HEK293 (cell line): ENCODE measurements around the gene MMP23B.
A peak's percentile ranks its signal among the peaks of the same experiment; 100 is the strongest.

Experiments used
- CTCF ChIA-PET: fragments of 350-600 bp; formaldehyde crosslinking; extraction: SDS; loops from one replicate; lab custom pipeline; 2021; ENCODE audit warnings: antibody characterized with exemption; lab: Yijun Ruan, JAX
- POLR2A ChIA-PET: fragments of 300-600 bp; formaldehyde crosslinking; extraction: SDS; loops from one replicate; lab custom pipeline; 2020; ENCODE audit warnings: antibody characterized with exemption, inconsistent platforms; lab: Yijun Ruan, JAX
- H3K27ac ChIP-seq: fragments of 200-500 bp; sonication (Bioruptor generic); 2 replicates; pipeline ENCODE4 v1.5.1; 2014; ENCODE audit warnings: low read depth, low read length, control low read depth, inconsistent platforms; ENCODE audit errors: extremely low read depth
- H3K36me3 ChIP-seq, 2 experiments: fragments of 200-500 bp in 1 of 2; sonication (Bioruptor generic) in 1 of 2; 1 replicate in 1 of 2; 2 replicates in 1 of 2; pipeline ENCODE4 v1.5.1; 2014 to 2017; ENCODE audit warnings: inconsistent platforms in 2 of 2, low read length in 2 of 2; ENCODE audit not compliant: control insufficient read depth in 2 of 2, insufficient read depth in 1 of 2
- H3K4me1 ChIP-seq: fragments of 200-500 bp; sonication (Bioruptor generic); 2 replicates; pipeline ENCODE4 v1.5.1; 2014; ENCODE audit warnings: mild to moderate bottlenecking, low read length, inconsistent platforms; ENCODE audit not compliant: control insufficient read depth, insufficient read depth
- H3K4me3 ChIP-seq: 2 replicates; pipeline ENCODE4 v1.5.1; 2011; ENCODE audit warnings: low read depth, mild to moderate bottlenecking, control low read depth, low read length, moderate library complexity
- H3K9me3 ChIP-seq: fragments of 200-500 bp; sonication (Bioruptor generic); 2 replicates; pipeline ENCODE4 v1.5.1; 2014; ENCODE audit warnings: low read depth, low read length, inconsistent platforms; ENCODE audit not compliant: control insufficient read depth, insufficient read depth
- BCL11A ChIP-seq: fragments of 450-650 bp; formaldehyde crosslinking; IDR thresholded peaks from 2 replicates; pipeline ENCODE4 v1.5.1; 2016; ENCODE audit warnings: low read depth, missing biosample characterization, missing genetic modification characterization
- FEZF1 ChIP-seq: fragments of 450-650 bp; formaldehyde crosslinking; IDR thresholded peaks from 2 replicates; pipeline ENCODE4 v1.5.1; 2016; ENCODE audit warnings: missing biosample characterization, missing genetic modification characterization
- GLI2 ChIP-seq: fragments of 450-650 bp; formaldehyde crosslinking; IDR thresholded peaks from 2 replicates; pipeline ENCODE4; 2017; ENCODE audit warnings: missing biosample characterization, missing genetic modification characterization, low read depth, borderline replicate concordance
- GLIS2 ChIP-seq: fragments of 450-650 bp; formaldehyde crosslinking; IDR thresholded peaks from 2 replicates; pipeline ENCODE4 v1.5.1; 2016; ENCODE audit warnings: missing biosample characterization, missing genetic modification characterization
- KLF1 ChIP-seq: fragments of 450-650 bp; formaldehyde crosslinking; IDR thresholded peaks from 2 replicates; pipeline ENCODE4 v1.5.1; 2016; ENCODE audit warnings: missing biosample characterization, missing genetic modification characterization
- REPIN1 ChIP-seq: fragments of 450-650 bp; formaldehyde crosslinking; IDR thresholded peaks from 2 replicates; pipeline ENCODE4 v1.5.1; 2017; ENCODE audit warnings: missing biosample characterization, missing genetic modification characterization, low read depth
- TCF7L2 ChIP-seq: IDR thresholded peaks from 2 replicates; pipeline ENCODE4 v1.6.1; 2011; ENCODE audit warnings: low read depth, mild to moderate bottlenecking, inconsistent platforms, low read length, moderate library complexity, borderline replicate concordance
- WT1 ChIP-seq: fragments of 450-650 bp; formaldehyde crosslinking; IDR thresholded peaks from 2 replicates; pipeline ENCODE4 v1.5.1; 2016; ENCODE audit warnings: missing biosample characterization, missing genetic modification characterization
- YY1 ChIP-seq: fragments of 450-650 bp; formaldehyde crosslinking; IDR thresholded peaks from 2 replicates; pipeline ENCODE4 v1.5.1; 2018; ENCODE audit warnings: missing biosample characterization, missing genetic modification characterization
- ZFHX2 ChIP-seq: fragments of 450-650 bp; formaldehyde crosslinking; conservative IDR thresholded peaks from 2 replicates; pipeline ENCODE4 v1.5.1; 2016; ENCODE audit warnings: missing biosample characterization, missing genetic modification characterization
- ZFP69B ChIP-seq: fragments of 450-650 bp; formaldehyde crosslinking; IDR thresholded peaks from 2 replicates; pipeline ENCODE4 v1.5.1; 2016; ENCODE audit warnings: missing biosample characterization, missing genetic modification characterization
- ZNF184 ChIP-seq: fragments of 450-650 bp; IDR thresholded peaks from 2 replicates; pipeline ENCODE4 v1.5.1; 2018; ENCODE audit warnings: missing biosample characterization, mild to moderate bottlenecking, missing genetic modification characterization
- ZNF214 ChIP-seq: fragments of 450-650 bp; formaldehyde crosslinking; IDR thresholded peaks from 2 replicates; pipeline ENCODE4 v1.5.1; 2017; ENCODE audit warnings: missing biosample characterization, mild to moderate bottlenecking, missing genetic modification characterization, borderline replicate concordance
- ZNF274 ChIP-seq, 2 experiments: fragments of 200-500 bp in 1 of 2; fragments of 450-650 bp in 1 of 2; sonication (Bioruptor generic) in 1 of 2; formaldehyde crosslinking in 1 of 2; IDR thresholded peaks; 2 replicates each; pipeline versions ENCODE4 v1.5.1 to v1.6.1; 2014 to 2016; ENCODE audit warnings: borderline replicate concordance in 1 of 2, inconsistent platforms in 1 of 2, low read length in 1 of 2, missing biosample characterization in 1 of 2, missing genetic modification characterization in 1 of 2
- ZNF341 ChIP-seq: fragments of 450-650 bp; formaldehyde crosslinking; IDR thresholded peaks from 2 replicates; pipeline ENCODE4; 2016; ENCODE audit warnings: low read depth, missing biosample characterization, missing genetic modification characterization
- ZNF514 ChIP-seq: fragments of 450-650 bp; formaldehyde crosslinking; IDR thresholded peaks from 2 replicates; pipeline ENCODE4 v1.5.1; 2016; ENCODE audit warnings: missing biosample characterization, missing genetic modification characterization
- ZNF658 ChIP-seq: fragments of 450-650 bp; formaldehyde crosslinking; IDR thresholded peaks from 2 replicates; pipeline ENCODE4; 2016; ENCODE audit warnings: missing biosample characterization, missing genetic modification characterization
- ZNF785 ChIP-seq: fragments of 450-650 bp; formaldehyde crosslinking; IDR thresholded peaks from 2 replicates; pipeline ENCODE4 v1.5.1; 2016; ENCODE audit warnings: missing biosample characterization, missing genetic modification characterization
- TF ChIP-seq, protein P1 (sequence below): fragments of 450-650 bp; formaldehyde crosslinking; IDR thresholded peaks from 2 replicates; pipeline ENCODE4 v1.5.1; 2016; ENCODE audit warnings: missing biosample characterization, missing genetic modification characterization
- TF ChIP-seq, protein P2 (sequence below): fragments of 450-650 bp; formaldehyde crosslinking; IDR thresholded peaks from 2 replicates; pipeline ENCODE4 v1.5.1; 2016; ENCODE audit warnings: missing biosample characterization, missing genetic modification characterization
- TF ChIP-seq, protein P3 (sequence below): fragments of 450-650 bp; formaldehyde crosslinking; conservative IDR thresholded peaks from 2 replicates; pipeline ENCODE4 v1.5.1; 2016; ENCODE audit warnings: low read depth, missing biosample characterization, missing genetic modification characterization
- TF ChIP-seq, protein P4 (sequence below): fragments of 450-650 bp; formaldehyde crosslinking; IDR thresholded peaks from 2 replicates; pipeline ENCODE4 v1.5.1; 2016; ENCODE audit warnings: missing biosample characterization, missing genetic modification characterization, low read depth

The MMP23B gene

DNA sequence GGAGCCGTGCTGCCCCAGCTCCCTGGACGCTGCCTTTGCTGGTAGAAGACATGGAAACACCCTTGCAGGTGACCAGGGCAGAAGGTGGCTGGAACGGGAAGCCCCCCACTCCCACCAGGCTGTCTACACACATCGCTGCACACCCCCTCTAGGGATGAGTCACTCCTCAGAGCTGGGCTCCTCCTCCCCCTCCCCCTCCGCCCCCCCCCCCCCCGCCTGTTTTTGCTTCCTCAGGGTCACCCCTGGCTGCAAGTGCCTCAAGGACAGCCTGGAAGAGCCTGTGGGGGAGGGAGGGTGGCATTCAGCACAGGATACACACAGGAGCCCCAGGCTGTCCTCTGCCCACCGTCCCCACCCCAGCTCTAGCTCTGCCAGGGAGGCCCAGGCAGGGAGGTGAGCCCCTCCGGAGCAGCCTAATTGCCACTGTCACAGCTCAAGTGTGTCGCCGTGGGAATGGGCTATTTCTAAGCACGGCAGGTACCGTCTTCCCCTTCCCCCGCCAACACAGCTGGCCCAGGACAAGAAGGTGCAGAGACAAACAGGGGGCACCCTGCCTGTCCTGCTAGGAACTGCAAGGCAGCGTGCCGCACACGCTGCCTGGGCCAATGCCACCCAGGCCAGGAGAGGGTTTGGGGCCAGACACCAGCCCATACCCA, 34.6 kb upstream of the MMP23B start (continued):
- TF ChIP-seq, protein P1, sequence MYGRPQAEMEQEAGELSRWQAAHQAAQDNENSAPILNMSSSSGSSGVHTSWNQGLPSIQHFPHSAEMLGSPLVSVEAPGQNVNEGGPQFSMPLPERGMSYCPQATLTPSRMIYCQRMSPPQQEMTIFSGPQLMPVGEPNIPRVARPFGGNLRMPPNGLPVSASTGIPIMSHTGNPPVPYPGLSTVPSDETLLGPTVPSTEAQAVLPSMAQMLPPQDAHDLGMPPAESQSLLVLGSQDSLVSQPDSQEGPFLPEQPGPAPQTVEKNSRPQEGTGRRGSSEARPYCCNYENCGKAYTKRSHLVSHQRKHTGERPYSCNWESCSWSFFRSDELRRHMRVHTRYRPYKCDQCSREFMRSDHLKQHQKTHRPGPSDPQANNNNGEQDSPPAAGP (tag by site-specific recombination), result peak; percentile 42; the same call in 1 of the 2 replicates
- TF ChIP-seq, protein P2, sequence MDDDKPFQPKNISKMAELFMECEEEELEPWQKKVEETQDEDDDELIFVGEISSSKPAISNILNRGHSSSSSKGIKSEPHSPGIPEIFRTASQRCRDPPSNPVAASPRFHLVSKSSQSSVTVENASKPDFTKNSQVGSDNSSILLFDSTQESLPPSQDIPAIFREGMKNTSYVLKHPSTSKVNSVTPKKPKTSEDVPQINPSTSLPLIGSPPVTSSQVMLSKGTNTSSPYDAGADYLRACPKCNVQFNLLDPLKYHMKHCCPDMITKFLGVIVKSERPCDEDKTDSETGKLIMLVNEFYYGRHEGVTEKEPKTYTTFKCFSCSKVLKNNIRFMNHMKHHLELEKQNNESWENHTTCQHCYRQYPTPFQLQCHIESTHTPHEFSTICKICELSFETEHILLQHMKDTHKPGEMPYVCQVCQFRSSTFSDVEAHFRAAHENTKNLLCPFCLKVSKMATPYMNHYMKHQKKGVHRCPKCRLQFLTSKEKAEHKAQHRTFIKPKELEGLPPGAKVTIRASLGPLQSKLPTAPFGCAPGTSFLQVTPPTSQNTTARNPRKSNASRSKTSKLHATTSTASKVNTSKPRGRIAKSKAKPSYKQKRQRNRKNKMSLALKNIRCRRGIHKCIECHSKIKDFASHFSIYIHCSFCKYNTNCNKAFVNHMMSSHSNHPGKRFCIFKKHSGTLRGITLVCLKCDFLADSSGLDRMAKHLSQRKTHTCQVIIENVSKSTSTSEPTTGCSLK (tag by site-specific recombination), result no peak
- TF ChIP-seq, protein P3, sequence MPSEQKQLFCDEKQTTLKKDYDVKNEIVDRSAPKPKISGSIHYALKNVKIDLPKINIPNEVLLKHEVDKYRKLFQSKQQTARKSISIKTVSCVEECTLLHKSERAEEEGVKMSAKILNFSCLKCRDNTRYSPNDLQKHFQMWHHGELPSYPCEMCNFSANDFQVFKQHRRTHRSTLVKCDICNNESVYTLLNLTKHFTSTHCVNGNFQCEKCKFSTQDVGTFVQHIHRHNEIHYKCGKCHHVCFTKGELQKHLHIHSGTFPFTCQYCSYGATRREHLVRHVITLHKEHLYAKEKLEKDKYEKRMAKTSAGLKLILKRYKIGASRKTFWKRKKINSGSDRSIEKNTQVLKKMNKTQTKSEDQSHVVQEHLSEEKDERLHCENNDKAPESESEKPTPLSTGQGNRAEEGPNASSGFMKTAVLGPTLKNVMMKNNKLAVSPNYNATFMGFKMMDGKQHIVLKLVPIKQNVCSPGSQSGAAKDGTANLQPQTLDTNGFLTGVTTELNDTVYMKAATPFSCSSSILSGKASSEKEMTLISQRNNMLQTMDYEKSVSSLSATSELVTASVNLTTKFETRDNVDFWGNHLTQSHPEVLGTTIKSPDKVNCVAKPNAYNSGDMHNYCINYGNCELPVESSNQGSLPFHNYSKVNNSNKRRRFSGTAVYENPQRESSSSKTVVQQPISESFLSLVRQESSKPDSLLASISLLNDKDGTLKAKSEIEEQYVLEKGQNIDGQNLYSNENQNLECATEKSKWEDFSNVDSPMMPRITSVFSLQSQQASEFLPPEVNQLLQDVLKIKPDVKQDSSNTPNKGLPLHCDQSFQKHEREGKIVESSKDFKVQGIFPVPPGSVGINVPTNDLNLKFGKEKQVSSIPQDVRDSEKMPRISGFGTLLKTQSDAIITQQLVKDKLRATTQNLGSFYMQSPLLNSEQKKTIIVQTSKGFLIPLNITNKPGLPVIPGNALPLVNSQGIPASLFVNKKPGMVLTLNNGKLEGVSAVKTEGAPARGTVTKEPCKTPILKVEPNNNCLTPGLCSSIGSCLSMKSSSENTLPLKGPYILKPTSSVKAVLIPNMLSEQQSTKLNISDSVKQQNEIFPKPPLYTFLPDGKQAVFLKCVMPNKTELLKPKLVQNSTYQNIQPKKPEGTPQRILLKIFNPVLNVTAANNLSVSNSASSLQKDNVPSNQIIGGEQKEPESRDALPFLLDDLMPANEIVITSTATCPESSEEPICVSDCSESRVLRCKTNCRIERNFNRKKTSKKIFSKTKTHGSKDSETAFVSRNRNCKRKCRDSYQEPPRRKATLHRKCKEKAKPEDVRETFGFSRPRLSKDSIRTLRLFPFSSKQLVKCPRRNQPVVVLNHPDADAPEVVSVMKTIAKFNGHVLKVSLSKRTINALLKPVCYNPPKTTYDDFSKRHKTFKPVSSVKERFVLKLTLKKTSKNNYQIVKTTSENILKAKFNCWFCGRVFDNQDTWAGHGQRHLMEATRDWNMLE, result no peak

DNA sequence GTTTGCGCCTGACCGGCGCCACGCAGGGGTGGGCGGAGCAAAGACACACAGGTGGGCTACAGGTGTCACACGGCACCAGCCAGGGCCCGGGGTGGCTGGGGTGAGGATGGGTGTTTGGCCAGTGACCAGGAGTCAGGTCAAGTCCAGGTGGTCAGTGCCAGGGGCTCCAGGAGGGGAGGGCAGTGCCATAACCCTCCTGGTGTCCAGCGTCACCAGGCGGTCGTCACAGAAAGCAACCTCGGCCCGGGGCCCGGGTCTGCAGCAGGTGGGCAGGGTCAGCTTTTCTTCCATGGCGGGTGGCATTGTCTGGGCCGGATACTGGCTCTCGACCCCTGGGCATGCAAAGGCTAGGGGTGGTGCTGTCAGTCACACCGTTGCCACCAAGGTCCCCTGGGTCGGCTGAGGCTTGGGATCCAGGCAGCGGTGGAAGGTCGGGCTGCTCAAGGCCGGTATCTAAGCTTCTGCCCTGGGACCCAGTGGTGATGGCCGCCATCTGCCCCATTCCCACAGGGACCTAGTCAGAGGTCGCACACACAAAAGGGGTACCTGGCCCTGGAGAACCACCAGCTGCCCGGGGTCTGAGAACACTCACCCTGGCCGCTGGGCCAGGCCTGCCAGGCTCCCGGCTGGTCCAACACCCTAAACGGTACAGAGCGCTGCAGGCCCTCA, 33.8 kb upstream of the MMP23B start:
- ChIA-PET POLR2A (no interaction called here), CTCF (interaction anchor here (0.6 to 1.6 kb wide), 4 partner anchors 12 to 181 kb away, joined by 3 to 6 read pairs (median 4); no protein-coding TSS in a partner anchor)
- Histone ChIP-seq H3K4me1 (peaks cover 6% of the 10 kb centered on the region; the same call in 1 of the 2 replicates), H3K4me3 (no peak overlapping the region), H3K9me3 (no peaks in the 10 kb centered on the region), H3K27ac (no peak overlapping the region), H3K36me3 (no peaks in the 10 kb centered on the region)
- TF ChIP-seq GLIS2 (tag by site-specific recombination) (no peak), FEZF1 (tag by site-specific recombination) (no peak), ZNF514 (no peak), KLF1 (no peak), ZNF214 (tag by site-specific recombination) (no peak), REPIN1 (tag by site-specific recombination) (no peak), ZNF184 (no peak), ZNF658 (no peak), ZNF341 (tag by site-specific recombination) (no peak), BCL11A (tag by site-specific recombination) (peak; percentile 53; the same call in 1 of the 2 replicates), ZNF274 (IDR thresholded peaks at IDR 0.05; ENCODE audit: low read length) (no peak), ZNF274 (tag by site-specific recombination; IDR thresholded peaks at IDR 0.05; ENCODE audit: borderline replicate concordance) (no peak), ZNF785 (tag by site-specific recombination) (no peak), ZFP69B (tag by site-specific recombination) (no peak), GLI2 (no peak), YY1 (no peak), WT1 (tag by site-specific recombination) (no peak), TCF7L2 (no peak), ZFHX2 (tag by site-specific recombination) (no peak)
- TF ChIP-seq, protein P4, sequence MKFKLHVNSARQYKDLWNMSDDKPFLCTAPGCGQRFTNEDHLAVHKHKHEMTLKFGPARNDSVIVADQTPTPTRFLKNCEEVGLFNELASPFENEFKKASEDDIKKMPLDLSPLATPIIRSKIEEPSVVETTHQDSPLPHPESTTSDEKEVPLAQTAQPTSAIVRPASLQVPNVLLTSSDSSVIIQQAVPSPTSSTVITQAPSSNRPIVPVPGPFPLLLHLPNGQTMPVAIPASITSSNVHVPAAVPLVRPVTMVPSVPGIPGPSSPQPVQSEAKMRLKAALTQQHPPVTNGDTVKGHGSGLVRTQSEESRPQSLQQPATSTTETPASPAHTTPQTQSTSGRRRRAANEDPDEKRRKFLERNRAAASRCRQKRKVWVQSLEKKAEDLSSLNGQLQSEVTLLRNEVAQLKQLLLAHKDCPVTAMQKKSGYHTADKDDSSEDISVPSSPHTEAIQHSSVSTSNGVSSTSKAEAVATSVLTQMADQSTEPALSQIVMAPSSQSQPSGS (tag by site-specific recombination), result no peak
